Right forelimb (tissue), 1 donor: ENCODE measurements around the gene GH1.
"Not testable (repeated sequence)": the region's sequence is repeated elsewhere in the genome, so short reads cannot be mapped to it uniquely, and the experiment has no call there.

ENCODE experiments used
- DNase-seq: peaks from one replicate; pipeline ENCODE4 v3.0.0-alpha.2; 2018

Gene GH1

GRCh38 chr17:63918789-63919305 lies at the start of gene GH1:
Gene GH1, minus strand, starts transcription at chr17:63918839. Its CDS starts 63 bp downstream, at chr17:63918776.
- DNase-seq = not testable (repeated sequence)

GRCh38 chr17:63967953-63968352 lies 49.3 kb upstream of the GH1 start:
- no peak for DNase-seq

- DNase-seq = no peak
Measured at GRCh38 chr17:63966646-63967264, 48.1 kb upstream of the GH1 start.

- DNase-seq = no peak
Measured at GRCh38 chr17:63963123-63963522, 44.5 kb upstream of the GH1 start.

- no peak for DNase-seq
Measured at GRCh38 chr17:63962298-63962744, 43.7 kb upstream of the GH1 start.

- DNase-seq = peak; percentile 71
Measured at GRCh38 chr17:63961355-63962212, 42.9 kb upstream of the GH1 start.

- no peak for DNase-seq
Measured at GRCh38 chr17:63960430-63960829, 41.8 kb upstream of the GH1 start.

- DNase-seq = no peak
Measured at GRCh38 chr17:63960006-63960405, 41.4 kb upstream of the GH1 start.

- DNase-seq = no peak
Measured at GRCh38 chr17:63956296-63956920, 37.8 kb upstream of the GH1 start.

- no peak for DNase-seq
Measured at GRCh38 chr17:63955791-63956190, 37.2 kb upstream of the GH1 start.

- no peak for DNase-seq
Measured at GRCh38 chr17:63955232-63955631, 36.6 kb upstream of the GH1 start.

GRCh38 chr17:63954402-63955063 lies 35.9 kb upstream of the GH1 start:
- DNase-seq = no peak

- DNase-seq = no peak
Measured at GRCh38 chr17:63950940-63951907, 32.6 kb upstream of the GH1 start.

- DNase-seq = peak; percentile 73
Measured at GRCh38 chr17:63949576-63950250, 31.1 kb upstream of the GH1 start.

GRCh38 chr17:63948521-63948920 lies 29.9 kb upstream of the GH1 start:
- no peak for DNase-seq

GRCh38 chr17:63947711-63948330 lies 29.2 kb upstream of the GH1 start:
- DNase-seq = no peak

GRCh38 chr17:63946440-63947363 lies 28.1 kb upstream of the GH1 start:
- no peak for DNase-seq

GRCh38 chr17:63945784-63946439 lies 27.3 kb upstream of the GH1 start:
- no peak for DNase-seq
